GM23338 (cell line): Measurements from ENCODE around the gene FKBP9. TPM values are rescaled to one million over a fixed set of nuclear protein-coding genes. Genes with fewer than 3 reads are reported as not detected.

Experiments used
- ATAC-seq: fragments of 200-7000 bp; cut with Tn5 transposase; 3 replicates; pipeline ENCODE4 v1.9.1; 2020
- DNase-seq: peaks from one replicate; pipeline ENCODE4 v3.0.0-alpha.2; 2015; ENCODE audit warnings: low spot score
- H2AFZ ChIP-seq: fragments of 200-600 bp; sonication (generic); 2 replicates; pipeline ENCODE4 v1.8.0; 2016; ENCODE audit warnings: antibody characterized with exemption, mild to moderate bottlenecking, moderate library complexity
- H3F3A ChIP-seq: fragments of 200-600 bp; sonication (generic); replicated peaks from 2 replicates; pipeline ENCODE4 v1.8.0; 2017; ENCODE audit warnings: antibody characterized with exemption, mixed run types, low read depth
- H3K27ac ChIP-seq: fragments of 200-600 bp; sonication (generic); 2 replicates; pipeline ENCODE4 v1.6.1; 2016; ENCODE audit warnings: low read depth
- H3K27me3 ChIP-seq: fragments of 200-600 bp; sonication (generic); 2 replicates; pipeline ENCODE4 v1.8.0; 2016; ENCODE audit warnings: mild to moderate bottlenecking, mixed run types, moderate library complexity; ENCODE audit not compliant: insufficient read depth
- H3K36me3 ChIP-seq: fragments of 200-600 bp; sonication (generic); 2 replicates; pipeline ENCODE4 v1.8.0; 2016; ENCODE audit warnings: mild to moderate bottlenecking; ENCODE audit not compliant: insufficient read depth
- H3K4me1 ChIP-seq: fragments of 200-600 bp; sonication (generic); 2 replicates; pipeline ENCODE4 v1.8.0; 2016; ENCODE audit warnings: mild to moderate bottlenecking, moderate library complexity; ENCODE audit not compliant: insufficient read depth
- H3K4me2 ChIP-seq: fragments of 200-600 bp; sonication (generic); 2 replicates; pipeline ENCODE4 v1.7.1; 2017; ENCODE audit warnings: mixed run types
- H3K4me3 ChIP-seq: fragments of 200-600 bp; sonication (generic); 2 replicates; pipeline ENCODE4 v1.6.1; 2016; ENCODE audit warnings: mixed run types
- H3K79me2 ChIP-seq: fragments of 200-600 bp; sonication (generic); replicated peaks from 2 replicates; pipeline ENCODE4 v1.8.0; 2017; ENCODE audit warnings: mild to moderate bottlenecking; ENCODE audit not compliant: insufficient read depth
- H3K9me2 ChIP-seq: fragments of 200-600 bp; sonication (generic); 2 replicates; pipeline ENCODE4 v1.8.0; 2017; ENCODE audit not compliant: insufficient read depth
- H4K20me1 ChIP-seq: fragments of 200-600 bp; sonication (generic); replicated peaks from 2 replicates; pipeline ENCODE4 v1.8.0; 2017; ENCODE audit warnings: mild to moderate bottlenecking; ENCODE audit not compliant: insufficient read depth
- H3K27ac Mint-ChIP-seq: 2 replicates; pipeline ENCODE4 v1.8.0; 2020; ENCODE audit warnings: inconsistent platforms, mild to moderate bottlenecking, moderate library complexity, mixed read lengths
- H3K27me3 Mint-ChIP-seq: 3 replicates; pipeline ENCODE4 v1.8.0; 2022; ENCODE audit warnings: low read depth, mild to moderate bottlenecking, moderate library complexity, mixed read lengths, inconsistent platforms; ENCODE audit not compliant: insufficient read depth, poor library complexity
- H3K36me3 Mint-ChIP-seq: 3 replicates; pipeline ENCODE4 v1.8.0; 2021; ENCODE audit warnings: low read depth, mild to moderate bottlenecking, inconsistent platforms, moderate library complexity, mixed read lengths
- H3K4me1 Mint-ChIP-seq: 3 replicates; pipeline ENCODE4 v1.8.0; 2020; ENCODE audit warnings: mild to moderate bottlenecking, inconsistent platforms, mixed read lengths
- H3K4me3 Mint-ChIP-seq: 3 replicates; pipeline ENCODE4 v1.8.0; 2021; ENCODE audit warnings: moderate library complexity, mild to moderate bottlenecking, inconsistent platforms, mixed read lengths
- H3K9me3 Mint-ChIP-seq: 3 replicates; pipeline ENCODE4 v1.8.0; 2020; ENCODE audit warnings: moderate library complexity, mild to moderate bottlenecking, inconsistent platforms, mixed read lengths
- CREB1 ChIP-seq: fragments of 250-450 bp; sonication (Bioruptor Pico); IDR thresholded peaks from 2 replicates; pipeline ENCODE4 v1.5.0; 2020; ENCODE audit warnings: low read depth, mild to moderate bottlenecking, moderate library complexity
- CTCF ChIP-seq, 2 experiments: fragments of 200-600 bp in 1 of 2; sonication (generic) in 1 of 2; conservative IDR thresholded peaks; 2 replicates each; pipeline versions ENCODE4 v1.5.1 to v1.6.1; 2016 to 2017; ENCODE audit warnings: antibody characterized with exemption in 2 of 2, low read depth in 2 of 2, mild to moderate bottlenecking in 2 of 2, moderate library complexity in 1 of 2
- ETS1 ChIP-seq: IDR thresholded peaks from 2 replicates; pipeline ENCODE4 v1.6.1; 2016; ENCODE audit warnings: antibody characterized with exemption
- NANOG ChIP-seq: IDR thresholded peaks from 2 replicates; pipeline ENCODE4 v1.6.1; 2016; ENCODE audit warnings: antibody characterized with exemption, borderline replicate concordance
- REST ChIP-seq: IDR thresholded peaks from one replicate; pipeline ENCODE4 v1.6.1; 2018; ENCODE audit warnings: antibody characterized with exemption; ENCODE audit not compliant: unreplicated experiment
- ZNF114 ChIP-seq: fragments of 250-450 bp; sonication (Bioruptor Pico); IDR thresholded peaks from 2 replicates; pipeline ENCODE4 v1.5.0; 2020; ENCODE audit warnings: mild to moderate bottlenecking, moderate library complexity
- ZNF462 ChIP-seq: fragments of 250-450 bp; sonication (Bioruptor Pico); IDR thresholded peaks from 2 replicates; pipeline ENCODE4 v1.5.0; 2020; ENCODE audit warnings: mild to moderate bottlenecking, moderate library complexity
- polyA plus RNA-seq: library from polyadenylated mRNA; unstranded; fragments of >200 nt; fragmentation: Nextera tagmentation; extraction: Ambion mirVana; gene quantifications from 2 replicates; pipeline ENCODE4 v1.2.1, GENCODE V29; 2016
- total RNA-seq: library from RNA; depleted of rRNA; stranded (reverse); fragments of >200 nt; shearing (Covaris generic); gene quantifications from 2 replicates; pipeline ENCODE4 v1.2.3, GENCODE V29; 2014

FKBP9 gene
- total and polyA plus RNA-seq, 2 experiments from 2014 or later, result 5.2 to 15.8 TPM

GRCh38 chr7:32930378-32930777 lies 26.9 kb upstream of the FKBP9 start (continued):
- TF ChIP-seq REST, result no peak
- no peak for TF ChIP-seq ZNF114
- TF ChIP-seq NANOG, result no peak
- TF ChIP-seq CTCF (conservative IDR thresholded peaks at IDR 0.05; ENCODE audit: low read depth in 2 of 2), result no peak

- Histone ChIP-seq H3K4me3 (no peak overlapping the region), H3K9me2 (no peaks in the 10 kb centered on the region), H3K4me2 (no peak overlapping the region), H3K36me3 (no peaks in the 10 kb centered on the region), H4K20me1 (peaks cover 20% of the 10 kb centered on the region), H3K27me3 (peaks cover 97% of the 10 kb centered on the region), H3K79me2 (no peaks in the 10 kb centered on the region), H2AFZ (no peak overlapping the region), H3F3A (0 out of 2 replicates have a peak, but pooled peaks cover 3% of the 10 kb centered on the region), H3K4me1 (peaks cover under 1% of the 10 kb centered on the region; the same call in 1 of the 2 replicates), H3K27ac (no peak overlapping the region)
- Mint-ChIP-seq H3K4me3 (no peak overlapping the region), H3K27ac (no peak overlapping the region), H3K4me1 (0 out of 3 replicates have a peak, but pooled peaks cover 3% of the 10 kb centered on the region), H3K36me3 (no peaks in the 10 kb centered on the region), H3K9me3 (no peaks in the 10 kb centered on the region), H3K27me3 (peaks cover 65% of the 10 kb centered on the region)
- no peak for ATAC-seq
- no peak for DNase-seq
- no peak for TF ChIP-seq ZNF462
- TF ChIP-seq ZNF114, result no peak
- no peak for TF ChIP-seq ETS1
- no peak for TF ChIP-seq CTCF (conservative IDR thresholded peaks at IDR 0.05; ENCODE audit: low read depth in 2 of 2)
- TF ChIP-seq NANOG, result no peak
- no peak for TF ChIP-seq CREB1 (CRISPR knock-in tag)
Measured at GRCh38 chr7:32935558-32935957, 21.7 kb upstream of the FKBP9 start.
